Measurements from ENCODE around the gene INAFM1.

Gene INAFM1

GRCh38 chr19:47257411-47258169, 17.1 kb upstream of the INAFM1 start:
- H3K4me3 ChIP-seq (ENCODE audit: low read length) = peak overlapping the region; percentile 76

GRCh38 chr19:47258434-47258833, 16.3 kb upstream of the INAFM1 start:
- Histone ChIP-seq H3K9ac (ENCODE audit: low read length) (peak overlapping the region; percentile 86; the same call in 1 of the 2 replicates), H3K4me2 (ENCODE audit: low read depth, low read length) (peak overlapping the region; percentile 96), H4K20me1 (ENCODE audit: insufficient read depth, low read length) (no peaks in the 10 kb centered on the region), H3K36me3 (replicated peaks; ENCODE audit: insufficient read depth, low read length) (no peaks in the 10 kb centered on the region), H3K9me3 (replicated peaks; ENCODE audit: insufficient read depth, low read length) (no peaks in the 10 kb centered on the region), H3K27me3 (replicated peaks; ENCODE audit: insufficient read depth, low read length) (no peaks in the 10 kb centered on the region), H3F3A (ENCODE audit: insufficient read depth, low read length) (peaks cover 21% of the 10 kb centered on the region), H3K4me1 (ENCODE audit: low read length) (peaks cover 23% of the 10 kb centered on the region), H3K4me3 (ENCODE audit: low read length) (peak overlapping the region; percentile 76; the same call in 1 of the 2 replicates), H3K79me2 (ENCODE audit: low read length) (peaks cover 35% of the 10 kb centered on the region), H3K27ac (ENCODE audit: low read length) (no peak overlapping the region), H3K9me2 (replicated peaks; ENCODE audit: insufficient read depth, low read length) (no peaks in the 10 kb centered on the region), H2AFZ (ENCODE audit: low read length) (no peak overlapping the region)
- TF ChIP-seq CTCF (IDR thresholded peaks at IDR 0.05; ENCODE audit: low read length) (no peak), EZH2phosphoT487 (IDR thresholded peaks at IDR 0.05; ENCODE audit: low read length) (no peak), EZH2 (optimal IDR thresholded peaks at IDR 0.05; ENCODE audit: low read depth, low read length) (no peak)
- no peak for DNase-seq

More at GRCh38 chr19:47257411-47258169, 17.1 kb upstream of the INAFM1 start:
- Histone ChIP-seq H3F3A (ENCODE audit: insufficient read depth, low read length) (peaks cover 15% of the 10 kb centered on the region), H3K79me2 (ENCODE audit: low read length) (peaks cover 29% of the 10 kb centered on the region), H4K20me1 (ENCODE audit: insufficient read depth, low read length) (no peaks in the 10 kb centered on the region), H3K27me3 (replicated peaks; ENCODE audit: insufficient read depth, low read length) (no peaks in the 10 kb centered on the region), H3K9me2 (replicated peaks; ENCODE audit: insufficient read depth, low read length) (no peaks in the 10 kb centered on the region), H3K9ac (ENCODE audit: low read length) (peak overlapping the region; percentile 86), H3K4me1 (ENCODE audit: low read length) (peaks cover 16% of the 10 kb centered on the region), H3K36me3 (replicated peaks; ENCODE audit: insufficient read depth, low read length) (no peaks in the 10 kb centered on the region), H2AFZ (ENCODE audit: low read length) (no peak overlapping the region), H3K9me3 (replicated peaks; ENCODE audit: insufficient read depth, low read length) (no peaks in the 10 kb centered on the region), H3K4me2 (ENCODE audit: low read depth, low read length) (peak overlapping the region; percentile 96), H3K27ac (ENCODE audit: low read length) (peak overlapping the region; percentile 65)
- no peak for DNase-seq
- TF ChIP-seq CTCF (IDR thresholded peaks at IDR 0.05; ENCODE audit: low read length) (no peak), EZH2phosphoT487 (IDR thresholded peaks at IDR 0.05; ENCODE audit: low read length) (no peak), EZH2 (optimal IDR thresholded peaks at IDR 0.05; ENCODE audit: low read depth, low read length) (no peak)

- peaks cover 23% of the 10 kb centered on the region for H3K4me1 ChIP-seq (ENCODE audit: low read length)
- H3K4me2 ChIP-seq (ENCODE audit: low read depth, low read length) = no peak overlapping the region
- peaks cover 16% of the 10 kb centered on the region for H3F3A ChIP-seq (ENCODE audit: insufficient read depth, low read length)
- H3K27me3 ChIP-seq (replicated peaks; ENCODE audit: insufficient read depth, low read length) = no peaks in the 10 kb centered on the region
- H4K20me1 ChIP-seq (ENCODE audit: insufficient read depth, low read length) = no peaks in the 10 kb centered on the region
- no peak overlapping the region for H3K4me3 ChIP-seq (ENCODE audit: low read length)
- H3K9me2 ChIP-seq (replicated peaks; ENCODE audit: insufficient read depth, low read length) = no peaks in the 10 kb centered on the region
- H3K9me3 ChIP-seq (replicated peaks; ENCODE audit: insufficient read depth, low read length) = no peaks in the 10 kb centered on the region
- no peak overlapping the region for H3K27ac ChIP-seq (ENCODE audit: low read length)
- no peak overlapping the region for H3K9ac ChIP-seq (ENCODE audit: low read length)
- DNase-seq = no peak
- TF ChIP-seq EZH2phosphoT487 (IDR thresholded peaks at IDR 0.05; ENCODE audit: low read length) (no peak), CTCF (IDR thresholded peaks at IDR 0.05; ENCODE audit: low read length) (no peak), EZH2 (optimal IDR thresholded peaks at IDR 0.05; ENCODE audit: low read depth, low read length) (no peak)
- H3K79me2 ChIP-seq (ENCODE audit: low read length) = peaks cover 35% of the 10 kb centered on the region
- no peak overlapping the region for H2AFZ ChIP-seq (ENCODE audit: low read length)
- no peaks in the 10 kb centered on the region for H3K36me3 ChIP-seq (replicated peaks; ENCODE audit: insufficient read depth, low read length)
These were observed 15.7 kb upstream of the INAFM1 start for GRCh38 chr19:47258895-47259555.

All from MM.1S (cell line).